Smooth muscle cell (in vitro differentiated cells): ENCODE data around the gene SCAF11. TPM values are rescaled to one million over a fixed set of nuclear protein-coding genes. Genes with fewer than 3 reads are reported as not detected.
"Not testable (repeated sequence)": the region's sequence is repeated elsewhere in the genome, so short reads cannot be mapped to it uniquely, and the experiment has no call there.

Experiments
- DNase-seq: peaks from one replicate; lab custom pipeline; 2025; ENCODE audit not compliant: unreplicated experiment; lab: John Stamatoyannopoulos, UW
- H2AFZ ChIP-seq: fragments of 200-600 bp; sonication (generic); 2 replicates; pipeline ENCODE4 v1.6.0; 2016; ENCODE audit warnings: antibody characterized with exemption, low read depth, mild to moderate bottlenecking
- H3F3A ChIP-seq: fragments of 200-600 bp; sonication (generic); 2 replicates; pipeline ENCODE4 v1.6.0; 2017; ENCODE audit warnings: antibody characterized with exemption, low read depth
- H3K27ac ChIP-seq: fragments of 200-600 bp; sonication (generic); 2 replicates; pipeline ENCODE4 v1.5.1; 2016; ENCODE audit warnings: low read depth, mild to moderate bottlenecking
- H3K27me3 ChIP-seq: fragments of 200-600 bp; sonication (generic); 2 replicates; pipeline ENCODE4 v1.6.1; 2016; ENCODE audit warnings: low read depth, mild to moderate bottlenecking
- H3K36me3 ChIP-seq: fragments of 200-600 bp; sonication (generic); 2 replicates; pipeline ENCODE4 v1.5.1; 2016; ENCODE audit warnings: low read depth
- H3K4me1 ChIP-seq: fragments of 200-600 bp; sonication (generic); 2 replicates; pipeline ENCODE4 v1.5.1; 2016; ENCODE audit warnings: low read depth
- H3K4me2 ChIP-seq: fragments of 200-600 bp; sonication (generic); 2 replicates; pipeline ENCODE4 v1.6.0; 2016; ENCODE audit warnings: mild to moderate bottlenecking
- H3K4me3 ChIP-seq: fragments of 200-600 bp; sonication (generic); 2 replicates; pipeline ENCODE4 v1.5.1; 2016; ENCODE audit warnings: mild to moderate bottlenecking
- H3K79me2 ChIP-seq: fragments of 200-600 bp; sonication (generic); 2 replicates; pipeline ENCODE4 v1.6.0; 2016; ENCODE audit warnings: low read depth, mild to moderate bottlenecking
- H3K9ac ChIP-seq: fragments of 200-600 bp; sonication (generic); 2 replicates; pipeline ENCODE4 v1.6.0; 2016; ENCODE audit warnings: low read depth
- H3K9me3 ChIP-seq: fragments of 200-600 bp; sonication (generic); replicated peaks from 2 replicates; pipeline ENCODE4 v1.5.1; 2016; ENCODE audit warnings: low read depth
- H4K20me1 ChIP-seq: fragments of 200-600 bp; sonication (generic); 2 replicates; pipeline ENCODE4 v1.6.0; 2016; ENCODE audit warnings: low read depth
- CTCF ChIP-seq: fragments of 200-600 bp; sonication (generic); IDR thresholded peaks from 2 replicates; pipeline ENCODE4 v1.5.1; 2017; ENCODE audit warnings: borderline replicate concordance, mild to moderate bottlenecking, antibody characterized with exemption; ENCODE audit not compliant: insufficient read depth, poor library complexity, severe bottlenecking
- WGBS: methylation state at CpG from one replicate; pipeline ENCODE4 v1.1.7; 2016; ENCODE audit warnings: low lambda C conversion rate; 5-methylcytosine and 5-hydroxymethylcytosine counted together
- polyA plus RNA-seq: library from polyadenylated mRNA; unstranded; fragments of >200 nt; fragmentation: Nextera tagmentation; extraction: Ambion mirVana; gene quantifications from 2 replicates; pipeline ENCODE4 v1.2.1, GENCODE V29; 2016
- total RNA-seq: library from RNA; depleted of rRNA; stranded (reverse); fragments of >200 nt; gene quantifications from 2 replicates; pipeline ENCODE4 v1.2.3, GENCODE V29; 2014

Gene SCAF11
- total and polyA plus RNA-seq, 2 experiments from 2014 or later: 33.2 to 99.5 TPM

GRCh38 chr12:46005151-46005797 is 14.9 kb upstream of the SCAF11 start:
- H3K4me1 ChIP-seq: no peaks in the 10 kb centered on the region
- no peak overlapping the region for H3K4me2 ChIP-seq
- no peaks in the 10 kb centered on the region for H3K27me3 ChIP-seq
- H3K9ac ChIP-seq: no peak overlapping the region
- H3K27ac ChIP-seq: no peak overlapping the region
- DNase-seq: no peak
- H3F3A ChIP-seq: no peaks in the 10 kb centered on the region
- peak; percentile 45 for TF ChIP-seq CTCF
- WGBS: 89% methylated on average over 2 of the region's 2 CpGs
- no peaks in the 10 kb centered on the region for H3K36me3 ChIP-seq
- no peak overlapping the region for H2AFZ ChIP-seq
- H3K4me3 ChIP-seq: no peak overlapping the region
- no peaks in the 10 kb centered on the region for H4K20me1 ChIP-seq
- H3K79me2 ChIP-seq: no peaks in the 10 kb centered on the region
- H3K9me3 ChIP-seq: no peaks in the 10 kb centered on the region

GRCh38 chr12:46004715-46005114 is 14.3 kb upstream of the SCAF11 start:
- Histone ChIP-seq H2AFZ (no peak overlapping the region), H3K79me2 (no peaks in the 10 kb centered on the region), H3K27me3 (no peaks in the 10 kb centered on the region), H3K27ac (no peak overlapping the region), H3K4me3 (no peak overlapping the region), H3K9me3 (no peaks in the 10 kb centered on the region), H3K36me3 (no peaks in the 10 kb centered on the region), H4K20me1 (no peaks in the 10 kb centered on the region), H3K9ac (no peak overlapping the region), H3K4me1 (no peaks in the 10 kb centered on the region), H3K4me2 (no peak overlapping the region), H3F3A (no peaks in the 10 kb centered on the region)
- DNase-seq: no peak
- no peak for TF ChIP-seq CTCF
- WGBS: 90% methylated on average over 4 of the region's 4 CpGs

- not testable (repeated sequence) for DNase-seq, H3K27ac ChIP-seq, H3F3A ChIP-seq, H3K9me3 ChIP-seq, H3K9ac ChIP-seq, H2AFZ ChIP-seq, H3K4me3 ChIP-seq, H3K27me3 ChIP-seq, H3K4me2 ChIP-seq, H4K20me1 ChIP-seq, H3K79me2 ChIP-seq, H3K36me3 ChIP-seq, H3K4me1 ChIP-seq
- 93% methylated on average over 19 of the region's 30 CpGs for WGBS
Observed at GRCh38 chr12:46000076-46000475, 9.7 kb upstream of the SCAF11 start.

- WGBS: 81% methylated on average over 2 of the region's 2 CpGs
- no peak for TF ChIP-seq CTCF
- no peak for DNase-seq
Observed at GRCh38 chr12:45994736-45995135, 4.4 kb upstream of the SCAF11 start.

More at GRCh38 chr12:45994736-45995135, 4.4 kb upstream of the SCAF11 start:
- no peak overlapping the region for H2AFZ ChIP-seq
- H3K27ac ChIP-seq: no peak overlapping the region
- H3K9ac ChIP-seq: no peak overlapping the region
- peaks cover 20% of the 10 kb centered on the region for H3F3A ChIP-seq
- H3K79me2 ChIP-seq: peaks cover under 1% of the 10 kb centered on the region
- no peaks in the 10 kb centered on the region for H3K27me3 ChIP-seq
- no peaks in the 10 kb centered on the region for H3K9me3 ChIP-seq
- H3K4me3 ChIP-seq: no peak overlapping the region
- H3K4me1 ChIP-seq: peaks cover 4% of the 10 kb centered on the region
- no peaks in the 10 kb centered on the region for H4K20me1 ChIP-seq
- no peaks in the 10 kb centered on the region for H3K36me3 ChIP-seq
- H3K4me2 ChIP-seq: no peak overlapping the region
